Measurements from ENCODE around the gene ZNF148. TPM values are rescaled to one million over a fixed set of nuclear protein-coding genes. Genes with fewer than 3 reads are reported as not detected.

ZNF148 gene
- total RNA-seq, 2 donors from 2014 or later: 12.5 to 15.0 TPM

GRCh38 chr3:125179143-125179883 lies 195.8 kb downstream of the ZNF148 start:
- TF ChIP-seq CTCF (IDR thresholded peaks at IDR 0.05): no peak
- no peak for TF ChIP-seq POLR2A (IDR thresholded peaks at IDR 0.05)
- Histone ChIP-seq H3K4me1 (no peaks in the 10 kb centered on the region), H3K9me3 (no peaks in the 10 kb centered on the region), H3K27me3 (no peaks in the 10 kb centered on the region), H3K27ac (no peak overlapping the region), H3K36me3 (replicated peaks in 1 of 2; ENCODE audit: insufficient read depth in 1 of 2, low read depth in 2 of 2) (peaks cover 0 to 1% of the 10 kb centered on the region in 2 donors), H3K4me3 (no peak overlapping the region)
- intact Hi-C loops (cut with DNase I): no loop called here
- 73 to 78% methylated on average over 3 of the region's 3 CpGs for WGBS, 2 donors
- DNase-seq: no peak
- no peak for ATAC-seq

- H3K27me3 ChIP-seq: no peaks in the 10 kb centered on the region
- no peaks in the 10 kb centered on the region for H3K9me3 ChIP-seq
- 96 to 98% methylated on average over 10 to 13 of the region's 13 CpGs for WGBS, 2 donors
- DNase-seq: no peak
- no peaks in the 10 kb centered on the region for H3K4me1 ChIP-seq
- H3K27ac ChIP-seq: no peak overlapping the region
- H3K36me3 ChIP-seq (replicated peaks in 1 of 2; ENCODE audit: insufficient read depth in 1 of 2, low read depth in 2 of 2): peaks cover 0 to 1% of the 10 kb centered on the region in 2 donors
- intact Hi-C loops (cut with DNase I): no loop called here
- H3K4me3 ChIP-seq: no peak overlapping the region
- TF ChIP-seq POLR2A (IDR thresholded peaks at IDR 0.05) (no peak), CTCF (IDR thresholded peaks at IDR 0.05) (no peak)
- ATAC-seq: no peak
Observed at GRCh38 chr3:125177746-125178145, 197.4 kb downstream of the ZNF148 start.

Small RNAs within 50 kb of the gene (small RNA-seq; reads per million reads assigned to genes)
- gene RNU6-232P: not detected

Other genes with a start within 250 kb of the ZNF148 start
- gene SLC12A8, start 162.6 kb downstream of the ZNF148 start, total RNA-seq: 10 to 100 TPM; 10.1 to 30.0 TPM
- gene SNX4, start 144.9 kb upstream of the ZNF148 start, total RNA-seq: 10 to 100 TPM; 32.3 to 38.4 TPM
- 1 to 10 TPM; 3.3 to 4.7 TPM for gene OSBPL11, start 220.2 kb upstream of the ZNF148 start, total RNA-seq